GM12891 (cell line): ENCODE data around the gene MMD2.

Experiments used
- DNase-seq: peaks from one replicate; pipeline ENCODE4 v3.0.0; 2011; ENCODE audit warnings: low spot score; ENCODE audit not compliant: insufficient read length
- FAIRE-seq: peaks from 2 replicates; lab custom pipeline; 2011; peaks lifted over from hg19 to GRCh38; lab: Jason Lieb, UNC
- PAX5 ChIP-seq: IDR thresholded peaks from 2 replicates; pipeline ENCODE4 v1.6.1; 2011; ENCODE audit warnings: low read length, moderate library complexity, mild to moderate bottlenecking; ENCODE audit not compliant: insufficient read depth, severe bottlenecking
- POLR2A ChIP-seq: IDR thresholded peaks from 2 replicates; pipeline ENCODE4 v1.6.1; 2011; ENCODE audit warnings: low read depth, low read length, control low read depth
- POLR2AphosphoS5 ChIP-seq: IDR thresholded peaks from 2 replicates; pipeline ENCODE4 v1.6.1; 2011; ENCODE audit warnings: low read depth, low read length, control low read depth
- POU2F2 ChIP-seq: IDR thresholded peaks from 2 replicates; pipeline ENCODE4 v1.6.1; 2011; ENCODE audit warnings: low read depth, mild to moderate bottlenecking, control low read depth, low read length, moderate library complexity
- SPI1 ChIP-seq: IDR thresholded peaks from 2 replicates; pipeline ENCODE4 v1.6.1; 2011; ENCODE audit warnings: low read depth, low read length, control low read depth
- TAF1 ChIP-seq: IDR thresholded peaks from 2 replicates; pipeline ENCODE4 v1.6.1; 2011; ENCODE audit warnings: low read depth, low read length, control low read depth

The MMD2 gene

DNA sequence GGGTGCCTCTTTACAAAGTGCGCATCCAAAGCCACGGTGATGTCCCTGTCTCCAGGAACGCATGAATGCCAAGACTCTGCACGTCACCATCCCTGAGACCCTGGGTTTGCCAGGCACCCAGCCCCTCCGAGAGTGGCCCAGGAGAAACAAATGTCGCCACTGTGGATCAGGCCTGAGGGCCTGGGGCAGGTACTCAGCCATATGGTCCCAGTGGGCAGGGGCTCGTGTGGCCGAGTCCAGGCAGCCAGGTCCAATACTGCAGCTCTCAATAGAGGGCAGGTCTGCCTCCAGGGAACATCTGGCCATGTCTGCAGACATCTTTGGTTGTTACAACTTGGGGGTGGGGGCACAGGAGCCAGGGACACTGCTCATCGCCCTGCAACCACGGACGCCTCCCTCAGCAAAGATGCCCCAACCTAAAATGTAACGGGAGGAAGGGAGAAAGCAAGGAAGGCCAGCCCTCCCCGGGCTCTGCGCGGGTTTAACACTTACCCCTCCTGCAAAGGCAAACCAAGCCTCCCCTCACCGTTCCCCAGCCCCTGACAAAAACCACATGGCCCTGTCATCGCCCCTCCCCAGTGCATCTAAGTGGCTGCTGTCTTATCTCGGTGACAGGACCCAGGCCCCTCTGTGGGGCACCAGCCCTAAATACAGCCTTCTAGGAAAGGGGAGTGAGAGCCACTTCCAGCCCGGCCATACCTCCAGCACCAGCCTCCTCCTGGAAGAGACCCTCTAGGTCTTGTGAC, 86.9 kb downstream of the MMD2 start:
- DNase-seq: no peak
- TF ChIP-seq TAF1 (no peak), SPI1 (no peak)
- no peak for FAIRE-seq

DNA sequence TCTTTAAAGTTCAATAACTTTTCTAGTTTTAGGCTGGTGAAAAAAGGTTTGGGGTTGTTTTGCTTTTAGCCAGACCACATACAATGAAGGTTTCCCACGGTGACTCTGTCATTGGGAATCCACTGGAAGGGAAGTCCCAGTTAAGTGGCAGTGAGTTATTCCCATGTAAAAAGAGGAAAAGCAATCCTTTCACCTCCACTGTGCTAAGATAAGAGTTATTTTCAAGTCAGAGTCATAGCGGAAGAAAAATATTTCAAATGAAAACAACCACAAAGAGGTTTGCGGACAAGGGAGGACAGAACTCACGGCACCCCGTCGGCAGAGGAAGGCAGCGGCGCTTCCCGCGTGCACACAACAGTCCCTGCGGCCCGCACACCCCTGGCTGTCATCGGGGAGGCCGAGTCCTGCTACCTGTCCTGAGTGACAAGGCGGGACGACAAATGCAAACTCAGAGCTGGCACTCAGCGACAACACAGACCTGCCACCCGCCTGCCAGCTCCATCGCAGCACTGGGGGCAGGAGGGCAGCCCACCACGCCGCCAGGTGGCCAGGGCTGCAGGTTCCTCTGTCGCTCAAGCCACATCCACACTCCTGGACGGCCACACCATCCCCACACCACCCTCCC, 87.8 kb downstream of the MMD2 start:
- FAIRE-seq (no peak), DNase-seq (no peak)
- TF ChIP-seq POLR2A: no peak
- no peak for TF ChIP-seq TAF1
- no peak for TF ChIP-seq POLR2AphosphoS5
- no peak for TF ChIP-seq PAX5
- no peak for TF ChIP-seq SPI1
- TF ChIP-seq POU2F2: no peak

DNA sequence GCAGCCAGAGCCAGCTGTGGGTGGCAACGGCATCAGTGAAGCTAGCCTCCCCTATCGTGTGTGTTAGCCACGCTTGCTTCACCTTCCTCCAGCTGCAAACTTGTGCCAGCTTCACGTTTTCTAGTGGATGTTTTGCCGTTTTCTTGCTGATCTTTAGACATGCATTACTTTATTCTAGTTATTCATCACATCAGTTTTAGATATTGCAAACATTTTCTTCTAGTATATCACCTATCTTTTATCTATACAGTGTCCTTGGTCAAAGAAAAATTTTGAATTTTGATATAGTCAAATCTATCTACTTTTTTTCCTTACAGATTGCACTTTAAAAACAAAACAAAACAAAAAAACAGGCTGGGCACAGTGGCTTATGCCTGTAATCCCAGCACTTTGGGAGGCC, 90.5 kb downstream of the MMD2 start:
- FAIRE-seq: no peak
- TF ChIP-seq POLR2A (no peak), SPI1 (no peak), PAX5 (no peak), TAF1 (no peak), POLR2AphosphoS5 (no peak), POU2F2 (no peak)
- DNase-seq: no peak

DNA sequence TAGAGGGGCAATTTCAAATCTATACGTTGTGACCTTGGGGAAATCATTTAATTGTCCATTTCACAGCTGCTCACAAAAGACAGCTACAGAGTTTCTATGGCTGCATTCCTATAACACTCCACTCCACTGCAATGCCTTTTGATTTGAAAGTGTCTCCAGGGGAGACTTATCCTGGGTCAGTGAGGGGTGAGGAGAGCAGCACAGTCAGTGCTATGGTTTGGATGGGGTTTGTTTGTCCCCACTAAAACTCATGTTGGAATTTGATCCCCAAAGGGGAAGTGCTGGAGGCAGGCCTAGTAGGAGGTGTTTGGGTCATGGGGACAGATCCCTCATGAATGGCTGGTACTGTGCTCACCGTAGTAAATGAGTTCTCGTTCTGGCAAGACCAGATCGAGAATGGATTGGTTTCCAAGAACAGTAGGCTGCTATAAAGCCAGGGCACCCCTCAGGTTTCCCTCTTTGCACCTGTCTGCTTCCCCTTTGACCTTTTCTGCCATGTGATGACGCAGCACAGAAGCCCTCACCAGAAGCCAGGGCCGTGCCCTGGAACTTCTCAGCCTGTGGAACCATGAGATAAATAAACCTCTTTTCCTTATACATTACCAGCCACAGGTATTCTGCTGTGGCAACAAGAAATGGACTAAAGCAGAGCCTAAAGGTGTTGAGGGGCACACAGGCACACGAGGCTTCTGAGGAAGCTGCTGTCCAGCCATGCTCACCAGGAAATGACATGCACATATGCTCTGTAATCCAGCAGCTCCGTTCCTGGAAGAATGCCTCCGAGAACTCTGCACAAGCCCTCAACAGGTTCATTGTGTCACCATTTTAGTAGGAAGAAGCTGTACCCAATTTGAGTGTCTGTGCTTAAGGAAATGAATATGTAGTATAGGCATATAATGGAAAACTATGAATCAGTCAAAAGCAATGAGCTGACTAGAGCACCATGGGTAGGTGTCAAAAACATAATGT, 92.2 kb downstream of the MMD2 start:
- FAIRE-seq: no peak
- TF ChIP-seq POLR2A: no peak
- DNase-seq: no peak

DNA sequence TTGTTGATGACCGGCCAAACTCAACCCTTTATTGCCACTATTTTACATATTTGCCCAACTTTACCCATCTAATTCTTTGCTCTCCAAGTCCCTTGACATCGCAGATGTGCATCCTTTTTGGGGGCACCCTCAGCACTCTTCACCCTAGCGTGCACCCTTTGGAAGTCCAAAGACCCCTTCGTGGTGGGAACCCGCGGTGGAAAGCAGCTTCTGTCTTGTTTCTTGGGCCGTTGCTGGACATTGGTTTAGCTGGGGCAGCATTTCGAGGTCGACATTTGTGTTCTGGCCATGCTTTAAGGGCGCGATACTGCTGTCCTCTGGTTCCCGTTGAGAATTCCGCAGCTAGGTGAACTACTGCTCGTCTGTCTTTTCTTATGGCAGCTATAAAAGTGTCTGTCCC, 96.8 kb downstream of the MMD2 start:
- DNase-seq (no peak), FAIRE-seq (no peak)
- no peak for TF ChIP-seq TAF1

DNA sequence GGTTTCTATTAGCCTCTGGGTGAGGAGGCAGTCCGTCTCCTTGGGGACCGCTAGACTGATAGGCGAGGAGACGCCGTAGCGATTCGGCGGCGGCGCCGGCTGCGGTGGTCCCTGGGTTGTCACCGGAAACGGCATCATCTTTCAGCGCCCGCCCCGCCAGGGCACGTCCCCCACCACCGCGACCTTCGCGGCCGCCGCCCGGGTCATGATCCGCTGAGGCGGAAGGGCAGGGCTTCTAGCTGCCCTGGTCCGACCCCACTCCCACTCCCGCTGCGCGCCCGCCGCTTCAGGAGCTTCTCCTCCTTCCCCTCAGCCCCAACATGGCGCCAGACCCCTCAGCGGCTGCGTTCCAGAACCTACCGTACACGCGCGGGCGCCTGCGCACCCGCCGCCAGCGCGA, 97.3 kb downstream of the MMD2 start, which contains the start of gene PAPOLB:
Gene PAPOLB, minus strand, starts transcription at position 358 of the 400 bp plus-strand sequence. Its CDS starts 220 bp downstream, at position 138.
- DNase-seq: no peak
- TF ChIP-seq POLR2A: no peak
- no peak for TF ChIP-seq PAX5
- no peak for TF ChIP-seq TAF1
- no peak for TF ChIP-seq POU2F2
- no peak for TF ChIP-seq POLR2AphosphoS5
- TF ChIP-seq SPI1: no peak
- no peak for FAIRE-seq

DNA sequence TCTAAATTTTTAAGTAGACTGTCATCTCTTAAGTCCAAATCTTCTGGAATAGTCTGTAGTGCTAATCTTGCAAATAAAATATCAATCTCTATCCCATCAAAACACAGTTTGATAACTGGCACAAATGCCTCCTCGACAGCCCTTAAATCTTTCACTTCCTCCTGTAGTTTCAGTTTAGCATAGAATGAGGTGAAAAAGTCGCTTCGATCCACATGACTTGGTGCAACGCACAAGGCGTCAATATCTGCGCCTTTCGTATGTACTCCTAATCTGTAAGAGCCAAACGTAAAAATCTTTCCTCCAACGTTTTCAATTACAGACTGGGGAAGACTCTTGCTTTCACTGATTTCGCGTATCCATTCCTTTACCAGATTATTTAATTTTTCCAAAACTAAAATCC, 97.8 kb downstream of the MMD2 start:
- DNase-seq: no peak
- TF ChIP-seq POU2F2 (no peak), POLR2AphosphoS5 (no peak), PAX5 (no peak), SPI1 (no peak), POLR2A (no peak), TAF1 (no peak)
- FAIRE-seq: no peak

DNA sequence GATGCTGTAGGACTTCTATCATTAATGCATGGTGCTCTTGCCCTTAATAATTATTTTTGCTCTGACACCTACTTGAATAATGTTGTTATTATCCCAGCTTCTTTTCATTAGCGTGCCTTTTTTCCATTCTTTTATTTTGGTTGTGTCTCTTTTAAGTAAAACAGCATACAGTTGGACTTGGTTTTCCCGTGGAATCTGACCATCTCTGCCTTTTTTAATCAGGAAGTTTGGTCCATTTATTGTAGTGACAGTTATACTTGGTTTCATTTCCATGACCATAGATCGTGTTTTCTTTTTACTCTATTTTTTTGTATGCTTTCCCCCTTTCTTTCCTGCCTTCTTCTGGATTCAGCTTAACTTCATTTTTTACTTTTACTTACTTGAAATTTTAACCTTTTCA, 101.8 kb downstream of the MMD2 start:
- TF ChIP-seq TAF1 (no peak), SPI1 (no peak), PAX5 (no peak), POU2F2 (no peak), POLR2AphosphoS5 (no peak), POLR2A (no peak)
- DNase-seq: no peak
- FAIRE-seq: no peak

DNA sequence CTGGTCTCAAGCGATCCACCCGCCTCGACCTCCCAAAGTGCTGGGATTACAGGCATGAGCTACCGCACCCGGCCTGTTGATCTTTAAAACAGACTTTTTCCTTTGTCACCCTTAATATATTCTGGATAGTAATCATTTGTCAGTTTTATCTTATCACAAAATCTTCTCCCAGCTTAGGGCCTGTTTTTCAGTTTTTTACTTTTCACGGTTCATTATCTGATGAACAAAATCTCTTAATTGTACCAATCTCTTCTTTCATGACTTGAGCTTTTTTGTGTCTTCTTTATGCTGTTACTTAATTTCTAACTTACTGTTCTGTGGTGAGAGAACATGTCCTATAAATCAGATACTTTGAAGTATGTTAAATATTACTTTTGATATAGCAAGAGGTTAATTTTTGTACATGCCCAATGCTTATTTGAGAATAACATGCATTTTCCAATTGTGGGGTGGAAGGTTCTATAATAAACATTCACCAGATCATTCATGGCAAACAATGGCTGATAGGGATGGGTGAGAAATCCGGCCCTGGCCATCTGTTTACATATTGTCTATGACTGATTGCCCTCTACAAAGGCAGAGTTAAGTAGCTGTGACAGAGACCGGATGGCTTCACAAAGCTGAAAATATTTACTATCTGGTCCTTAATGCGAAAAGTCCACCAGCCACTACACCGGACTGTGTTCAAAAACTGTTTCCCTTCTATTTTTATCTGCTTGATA, 102.5 kb downstream of the MMD2 start:
- DNase-seq (no peak), FAIRE-seq (no peak)
- TF ChIP-seq POU2F2: no peak
- TF ChIP-seq POLR2A: no peak
- no peak for TF ChIP-seq TAF1
- TF ChIP-seq SPI1: no peak
